Astrocyte of the spinal cord (primary cell): Measurements from ENCODE around the gene MYO1E.

Experiments used
- DNase-seq: peaks from one replicate; pipeline ENCODE4 v3.0.0; 2011; ENCODE audit warnings: low read depth, low spot score
- H3K4me3 ChIP-seq: 2 replicates; pipeline ENCODE4 v1.5.1; 2011; ENCODE audit warnings: low read depth, mild to moderate bottlenecking, low read length, moderate library complexity
- in situ Hi-C: cut with HindIII; loops from 2 replicates; pipeline ENCODE4 v1.10.0; 2017; ENCODE audit warnings: low sequenced_read_pairs
- TF ChIP-seq, protein P1 (sequence below): IDR thresholded peaks from 2 replicates; pipeline ENCODE4 v1.5.1; 2012; ENCODE audit warnings: low read depth, mild to moderate bottlenecking, low read length, inconsistent platforms

MYO1E gene

DNA sequence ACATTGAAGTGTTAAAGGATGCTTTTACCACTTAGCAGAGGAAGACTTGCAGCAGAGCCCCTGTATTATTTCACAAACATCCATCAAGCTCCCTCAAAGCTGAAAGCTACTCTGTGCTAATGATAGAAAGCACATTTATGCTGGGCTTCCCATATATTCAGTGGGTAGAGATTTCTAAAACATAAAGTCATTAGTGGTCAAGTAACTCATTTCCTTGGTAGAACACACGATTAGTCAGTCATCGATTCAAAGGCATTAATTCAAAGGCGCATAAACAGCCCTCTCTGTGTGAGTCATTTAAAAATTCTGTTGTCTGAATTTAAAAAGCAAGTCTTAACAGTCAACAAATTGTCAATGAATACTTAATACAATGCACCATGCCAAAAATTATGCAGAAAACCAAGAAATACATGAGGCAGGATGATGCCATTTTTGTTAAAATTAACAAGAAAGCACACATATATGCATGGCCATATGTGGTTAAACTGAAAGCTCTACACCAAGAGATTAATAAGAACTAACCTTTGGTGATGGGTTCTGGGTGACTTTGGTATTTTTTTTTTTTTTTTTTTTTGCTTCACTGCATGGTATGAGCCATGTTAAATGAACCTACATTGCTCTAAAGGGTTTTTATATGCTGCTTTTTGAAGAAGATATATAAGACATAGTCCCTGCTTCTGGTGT is 104.4 kb downstream of the MYO1E start:
- peak; percentile 73 for DNase-seq
- in situ Hi-C loops = no loop called here
- H3K4me3 ChIP-seq = no peak overlapping the region
- TF ChIP-seq, protein P1, sequence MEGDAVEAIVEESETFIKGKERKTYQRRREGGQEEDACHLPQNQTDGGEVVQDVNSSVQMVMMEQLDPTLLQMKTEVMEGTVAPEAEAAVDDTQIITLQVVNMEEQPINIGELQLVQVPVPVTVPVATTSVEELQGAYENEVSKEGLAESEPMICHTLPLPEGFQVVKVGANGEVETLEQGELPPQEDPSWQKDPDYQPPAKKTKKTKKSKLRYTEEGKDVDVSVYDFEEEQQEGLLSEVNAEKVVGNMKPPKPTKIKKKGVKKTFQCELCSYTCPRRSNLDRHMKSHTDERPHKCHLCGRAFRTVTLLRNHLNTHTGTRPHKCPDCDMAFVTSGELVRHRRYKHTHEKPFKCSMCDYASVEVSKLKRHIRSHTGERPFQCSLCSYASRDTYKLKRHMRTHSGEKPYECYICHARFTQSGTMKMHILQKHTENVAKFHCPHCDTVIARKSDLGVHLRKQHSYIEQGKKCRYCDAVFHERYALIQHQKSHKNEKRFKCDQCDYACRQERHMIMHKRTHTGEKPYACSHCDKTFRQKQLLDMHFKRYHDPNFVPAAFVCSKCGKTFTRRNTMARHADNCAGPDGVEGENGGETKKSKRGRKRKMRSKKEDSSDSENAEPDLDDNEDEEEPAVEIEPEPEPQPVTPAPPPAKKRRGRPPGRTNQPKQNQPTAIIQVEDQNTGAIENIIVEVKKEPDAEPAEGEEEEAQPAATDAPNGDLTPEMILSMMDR = no peak

DNA sequence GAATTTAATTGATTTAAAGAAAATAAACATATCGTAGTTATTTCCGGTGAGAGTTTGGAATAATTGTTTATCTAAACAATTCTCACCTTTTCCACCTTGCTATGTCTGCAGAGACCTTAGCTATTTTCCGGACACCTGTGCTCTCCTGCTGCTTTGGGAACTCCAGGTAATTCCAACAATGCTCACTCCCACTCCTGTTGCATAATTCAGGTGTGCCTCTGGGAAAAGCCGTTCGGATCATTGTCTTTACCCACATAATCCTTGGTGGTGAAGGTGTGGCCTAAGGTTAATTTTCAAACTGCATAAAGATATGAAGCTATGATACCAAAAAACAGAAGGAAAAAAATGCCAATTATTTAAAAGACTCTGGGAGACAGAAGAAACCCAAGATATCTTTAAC is 106.6 kb downstream of the MYO1E start:
- TF ChIP-seq, protein P1 = no peak
- in situ Hi-C loops = no loop called here
- no peak overlapping the region for H3K4me3 ChIP-seq
- DNase-seq = no peak

DNA sequence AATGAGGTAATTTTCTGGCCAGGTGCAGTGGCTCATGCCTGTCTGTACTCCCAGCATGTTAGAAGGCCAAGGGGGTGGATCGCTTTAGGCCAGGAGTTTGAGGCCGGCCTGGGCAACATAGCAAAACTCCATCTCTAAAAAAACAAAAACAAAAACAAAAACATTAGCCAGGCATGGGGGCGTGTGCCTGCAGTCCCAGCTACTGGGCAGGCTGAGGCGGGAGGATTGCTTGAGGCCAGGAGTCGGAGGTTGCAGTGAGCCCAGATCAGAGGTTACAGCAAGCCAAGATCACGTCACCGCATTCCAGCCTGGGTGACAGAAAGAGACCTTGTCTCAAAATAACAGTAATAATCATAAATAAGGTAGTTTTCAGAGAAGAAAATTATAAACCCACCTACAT is 110.4 kb downstream of the MYO1E start:
- in situ Hi-C loops = no loop called here
- TF ChIP-seq, protein P1 = no peak
- no peak overlapping the region for H3K4me3 ChIP-seq

DNA sequence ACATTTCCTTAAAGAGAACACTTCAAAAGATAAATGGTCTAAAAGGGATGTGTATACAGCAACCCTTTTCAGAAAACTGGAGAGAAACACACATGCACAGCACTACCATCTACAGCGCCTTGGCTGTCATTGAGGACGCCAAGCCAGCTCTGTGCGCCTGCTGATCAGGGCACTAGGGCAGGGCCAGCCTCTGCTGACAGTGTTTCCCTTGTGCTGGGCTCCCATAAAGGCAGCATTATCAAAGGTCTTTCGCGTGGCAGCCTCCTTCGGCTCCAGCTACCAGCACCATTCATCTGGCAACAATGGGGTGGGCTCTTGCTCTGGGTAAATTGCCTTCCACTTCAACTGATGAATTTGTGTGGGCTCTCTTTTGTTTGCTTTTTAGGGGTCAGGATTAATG is 112.6 kb downstream of the MYO1E start:
- in situ Hi-C loops = no loop called here

More for the DNA sequence above, 110.4 kb downstream of the MYO1E start:
- no peak for DNase-seq

DNA sequence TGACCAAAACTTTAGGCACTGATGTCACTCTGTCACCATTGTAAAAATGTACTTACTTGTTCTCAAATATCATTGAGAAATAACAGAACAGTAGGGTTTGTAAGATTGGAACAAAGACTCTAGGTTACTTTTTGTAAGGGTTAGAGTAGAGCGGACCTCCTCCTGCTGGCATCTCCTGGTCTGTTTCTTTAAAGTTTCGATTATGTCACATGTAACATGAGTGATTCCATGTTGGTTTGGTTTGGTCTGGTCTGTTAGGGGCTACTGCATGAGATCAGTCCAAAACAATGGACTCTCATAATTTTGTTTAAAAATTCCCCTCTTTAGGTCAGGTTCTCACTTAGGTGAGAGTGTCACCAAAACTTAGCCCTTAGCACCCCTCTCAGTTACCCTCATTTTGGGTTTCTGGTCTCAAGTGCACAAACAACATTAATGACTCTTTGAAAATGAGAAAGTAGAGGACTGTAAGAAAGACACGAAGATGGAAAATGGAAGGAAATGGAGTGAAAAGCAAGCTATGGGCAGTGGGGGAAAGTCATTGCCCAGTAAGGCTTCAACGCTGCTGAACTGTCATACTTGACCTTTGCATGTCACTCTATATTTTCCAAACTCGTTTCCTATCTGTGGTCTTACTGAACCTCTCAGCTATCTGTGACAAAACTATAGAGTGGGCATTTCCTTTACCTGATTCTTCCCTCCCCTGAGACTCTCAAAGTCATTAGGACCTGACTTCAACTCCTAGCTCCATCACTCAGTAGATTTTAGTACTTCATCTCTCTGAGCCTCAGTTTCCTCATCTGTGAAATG is 113.3 kb downstream of the MYO1E start:
- in situ Hi-C loops = no loop called here
- DNase-seq = no peak
- no peak overlapping the region for H3K4me3 ChIP-seq
- TF ChIP-seq, protein P1 = no peak

More for the DNA sequence above, 112.6 kb downstream of the MYO1E start:
- H3K4me3 ChIP-seq = no peak overlapping the region
- no peak for DNase-seq
- TF ChIP-seq, protein P1 = no peak

DNA sequence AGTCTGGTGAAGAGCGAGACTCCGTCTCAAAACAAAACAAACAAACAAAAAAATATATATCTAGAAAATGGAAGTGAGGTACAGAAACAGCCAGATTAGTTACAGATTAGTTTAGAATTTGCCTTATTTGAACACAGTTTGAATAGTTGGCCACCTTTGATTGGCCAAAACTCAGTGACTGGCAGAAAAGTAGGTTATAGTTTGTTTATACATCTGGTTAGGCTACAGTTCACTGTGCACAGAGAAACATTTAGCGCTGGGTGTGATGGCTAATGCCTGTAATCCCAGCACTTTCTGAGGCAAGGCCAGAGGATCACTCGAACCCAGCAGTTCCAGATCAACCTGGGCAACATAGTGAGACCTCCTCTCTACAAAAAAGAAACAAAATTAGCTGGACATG is 114.4 kb downstream of the MYO1E start:
- no peak overlapping the region for H3K4me3 ChIP-seq
- DNase-seq = no peak
- TF ChIP-seq, protein P1 = no peak
- in situ Hi-C loops = no loop called here
